OCI-LY3 (cell line): ENCODE results near the gene ATP2A2.

Source experiments
- H2AFZ ChIP-seq: fragments of 200-600, 300-600 bp; shearing (Covaris generic); 2 replicates; pipeline ENCODE4 v1.6.0; 2014; ENCODE audit warnings: antibody characterized with exemption, low read depth, low read length
- H3K27ac ChIP-seq: fragments of 200-600, 300-600 bp; sonication (generic); 2 replicates; pipeline ENCODE4 v1.5.1; 2014; ENCODE audit warnings: mild to moderate bottlenecking, low read length, moderate library complexity, mixed read lengths
- H3K27me3 ChIP-seq: fragments of 200-600, 300-600 bp; sonication (generic); 2 replicates; pipeline ENCODE4 v1.6.1; 2014; ENCODE audit warnings: low read depth, low read length, mixed read lengths
- H3K36me3 ChIP-seq: fragments of 200-600, 300-600 bp; sonication (generic); replicated peaks from 2 replicates; pipeline ENCODE3; 2014; ENCODE audit warnings: low read depth, low read length, mixed read lengths
- H3K4me1 ChIP-seq: fragments of 300-600, 200-600 bp; sonication (generic); 2 replicates; pipeline ENCODE4 v1.6.1; 2014; ENCODE audit warnings: low read length, mixed read lengths
- H3K4me2 ChIP-seq: fragments of 200-600, 300-600 bp; sonication (generic); 2 replicates; pipeline ENCODE4 v1.6.1; 2014; ENCODE audit warnings: low read length, mixed read lengths
- H3K4me3 ChIP-seq: fragments of 300-600, 200-600 bp; sonication (generic); 2 replicates; pipeline ENCODE4 v1.5.1; 2014; ENCODE audit warnings: antibody characterized with exemption, mild to moderate bottlenecking, low read length, moderate library complexity
- H3K79me2 ChIP-seq: fragments of 300-600, 200-600 bp; shearing (Covaris generic); 2 replicates; pipeline ENCODE4 v1.6.1; 2014; ENCODE audit warnings: mild to moderate bottlenecking, low read length, mixed read lengths
- H3K9ac ChIP-seq: fragments of 300-600, 200-600 bp; shearing (Covaris generic); 2 replicates; pipeline ENCODE4 v1.6.0; 2014; ENCODE audit warnings: mild to moderate bottlenecking, low read length, moderate library complexity
- H3K9me3 ChIP-seq: fragments of 200-600, 300-600 bp; shearing (Covaris generic); 2 replicates; pipeline ENCODE4 v1.6.1; 2014; ENCODE audit warnings: low read length, mixed read lengths; ENCODE audit not compliant: insufficient read depth
- H4K20me1 ChIP-seq: fragments of 200-600, 300-600 bp; sonication (generic); 2 replicates; pipeline ENCODE4 v1.6.1; 2016; ENCODE audit warnings: low read length, mixed read lengths; ENCODE audit not compliant: insufficient read depth
- EZH2phosphoT487 ChIP-seq: fragments of 200-600 bp; shearing (Covaris generic); IDR thresholded peaks from 2 replicates; pipeline ENCODE4 v1.6.1; 2018; ENCODE audit warnings: antibody characterized with exemption, mixed run types, low read depth
- TF ChIP-seq, protein P1 (sequence below): fragments of 200-600, 300-600 bp; sonication (generic); IDR thresholded peaks from 2 replicates; pipeline ENCODE4 v1.5.1; 2014; ENCODE audit warnings: antibody characterized with exemption, low read length, low read depth

Gene ATP2A2

DNA sequence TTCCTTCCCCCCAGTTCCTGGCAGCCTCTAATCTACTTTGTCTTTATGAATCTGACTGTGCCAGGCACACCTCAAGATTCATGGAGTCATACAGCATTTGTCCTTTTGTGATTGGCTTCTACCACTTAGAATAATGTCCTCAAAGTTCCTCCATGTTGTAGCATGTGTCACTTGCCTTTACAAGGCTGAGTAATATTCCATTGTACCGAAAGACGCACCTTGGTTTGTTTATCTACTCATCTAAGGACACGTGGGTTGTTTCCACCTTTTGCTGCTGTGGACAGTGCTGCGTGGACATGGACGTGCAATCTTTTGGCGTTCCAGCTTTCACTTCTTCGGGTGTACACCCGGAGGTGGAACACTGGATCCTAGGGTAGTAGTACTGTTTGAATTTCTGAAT lies 88.9 kb downstream of the ATP2A2 start:
- Histone ChIP-seq H4K20me1 (no peaks in the 10 kb centered on the region), H3K4me2 (no peak overlapping the region), H2AFZ (no peak overlapping the region), H3K36me3 (peaks cover 32% of the 10 kb centered on the region), H3K4me3 (no peak overlapping the region), H3K27ac (no peak overlapping the region), H3K9ac (no peak overlapping the region), H3K79me2 (no peaks in the 10 kb centered on the region), H3K4me1 (peaks cover 52% of the 10 kb centered on the region), H3K27me3 (no peaks in the 10 kb centered on the region), H3K9me3 (no peaks in the 10 kb centered on the region)
- TF ChIP-seq EZH2phosphoT487: no peak
- TF ChIP-seq, protein P1, sequence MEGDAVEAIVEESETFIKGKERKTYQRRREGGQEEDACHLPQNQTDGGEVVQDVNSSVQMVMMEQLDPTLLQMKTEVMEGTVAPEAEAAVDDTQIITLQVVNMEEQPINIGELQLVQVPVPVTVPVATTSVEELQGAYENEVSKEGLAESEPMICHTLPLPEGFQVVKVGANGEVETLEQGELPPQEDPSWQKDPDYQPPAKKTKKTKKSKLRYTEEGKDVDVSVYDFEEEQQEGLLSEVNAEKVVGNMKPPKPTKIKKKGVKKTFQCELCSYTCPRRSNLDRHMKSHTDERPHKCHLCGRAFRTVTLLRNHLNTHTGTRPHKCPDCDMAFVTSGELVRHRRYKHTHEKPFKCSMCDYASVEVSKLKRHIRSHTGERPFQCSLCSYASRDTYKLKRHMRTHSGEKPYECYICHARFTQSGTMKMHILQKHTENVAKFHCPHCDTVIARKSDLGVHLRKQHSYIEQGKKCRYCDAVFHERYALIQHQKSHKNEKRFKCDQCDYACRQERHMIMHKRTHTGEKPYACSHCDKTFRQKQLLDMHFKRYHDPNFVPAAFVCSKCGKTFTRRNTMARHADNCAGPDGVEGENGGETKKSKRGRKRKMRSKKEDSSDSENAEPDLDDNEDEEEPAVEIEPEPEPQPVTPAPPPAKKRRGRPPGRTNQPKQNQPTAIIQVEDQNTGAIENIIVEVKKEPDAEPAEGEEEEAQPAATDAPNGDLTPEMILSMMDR: no peak

DNA sequence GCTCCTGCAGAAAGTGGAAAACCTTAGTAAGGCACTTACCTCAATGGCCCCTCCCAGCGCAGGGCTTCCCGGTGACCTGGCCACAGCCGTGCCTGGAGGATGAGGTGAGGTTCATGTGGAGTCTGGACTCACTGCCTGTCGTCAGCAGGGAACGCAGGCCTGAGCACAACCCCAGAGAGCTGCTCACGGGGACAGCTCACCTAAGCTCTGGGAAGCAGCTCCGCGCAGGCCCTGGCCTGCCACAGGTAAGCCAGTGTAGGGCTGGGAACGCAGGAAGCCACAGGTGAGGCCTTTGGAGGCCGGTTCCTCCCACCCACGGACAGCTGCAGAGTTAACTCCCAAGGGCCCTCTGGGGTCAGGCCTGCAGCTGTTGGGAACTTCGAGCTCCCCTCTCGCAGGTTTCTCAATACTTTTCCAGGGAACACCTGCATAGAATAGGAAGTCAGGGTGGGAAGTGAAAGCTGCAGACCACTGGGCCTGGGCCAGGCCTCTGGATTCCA lies 89.7 kb downstream of the ATP2A2 start:
- Histone ChIP-seq H4K20me1 (no peaks in the 10 kb centered on the region), H3K9me3 (no peaks in the 10 kb centered on the region), H2AFZ (no peak overlapping the region), H3K4me2 (peak overlapping the region; percentile 55), H3K27me3 (no peaks in the 10 kb centered on the region), H3K79me2 (no peaks in the 10 kb centered on the region), H3K36me3 (peaks cover 40% of the 10 kb centered on the region), H3K27ac (peak overlapping the region; percentile 56), H3K4me1 (peaks cover 52% of the 10 kb centered on the region), H3K4me3 (no peak overlapping the region), H3K9ac (peak overlapping the region; percentile 22; the same call in 1 of the 2 replicates)
- TF ChIP-seq, protein P1: no peak
- TF ChIP-seq EZH2phosphoT487: no peak

DNA sequence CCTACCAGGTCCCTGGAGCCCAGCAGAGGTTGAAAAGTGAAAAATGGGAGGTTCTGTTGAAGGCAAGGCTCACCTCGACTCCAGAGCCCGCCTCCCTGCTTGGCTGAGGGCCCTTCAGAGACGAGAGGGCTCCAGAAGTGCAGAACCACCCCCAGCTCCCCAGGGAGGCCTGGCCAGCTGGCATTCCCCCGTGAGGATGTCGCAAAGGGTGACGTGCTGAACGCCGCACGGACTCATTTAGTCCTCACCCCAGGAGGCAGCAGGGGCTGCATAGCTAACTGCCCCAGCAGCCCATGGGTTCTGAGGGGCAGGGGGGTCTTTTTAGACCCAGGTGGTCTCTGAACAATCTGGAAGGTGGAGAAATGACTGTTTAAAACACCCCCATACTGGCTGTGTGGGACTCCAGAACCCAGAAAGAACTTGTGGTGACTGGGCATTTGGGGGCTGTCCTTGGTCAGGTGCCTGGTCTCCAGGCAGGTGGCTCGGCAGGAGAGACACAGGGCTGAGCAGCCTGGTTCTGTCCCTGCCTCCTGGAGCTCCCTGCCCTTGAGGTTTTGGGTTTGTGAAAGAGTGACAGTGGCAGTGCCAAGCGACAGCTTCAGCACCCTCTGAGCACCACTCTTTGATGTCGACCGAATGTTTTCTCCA lies 90.5 kb downstream of the ATP2A2 start:
- TF ChIP-seq, protein P1: no peak
- no peak for TF ChIP-seq EZH2phosphoT487
- peaks cover 44% of the 10 kb centered on the region for H3K36me3 ChIP-seq
- no peak overlapping the region for H2AFZ ChIP-seq
- H4K20me1 ChIP-seq: no peaks in the 10 kb centered on the region
- H3K4me1 ChIP-seq: peaks cover 50% of the 10 kb centered on the region
- H3K9ac ChIP-seq: peak overlapping the region; percentile 22; the same call in 1 of the 2 replicates
- H3K27ac ChIP-seq: peak overlapping the region; percentile 56
- H3K79me2 ChIP-seq: no peaks in the 10 kb centered on the region
- H3K9me3 ChIP-seq: no peaks in the 10 kb centered on the region
- peak overlapping the region; percentile 55 for H3K4me2 ChIP-seq
- H3K27me3 ChIP-seq: no peaks in the 10 kb centered on the region
- no peak overlapping the region for H3K4me3 ChIP-seq

GRCh38 chr12:110372056-110372425 lies 91.0 kb downstream of the ATP2A2 start:
- H4K20me1 ChIP-seq: no peaks in the 10 kb centered on the region
- no peaks in the 10 kb centered on the region for H3K79me2 ChIP-seq
- TF ChIP-seq, protein P1: no peak
- no peak for TF ChIP-seq EZH2phosphoT487
- no peak overlapping the region for H2AFZ ChIP-seq
- peak overlapping the region; percentile 16; the same call in 1 of the 2 replicates for H3K9ac ChIP-seq
- H3K4me2 ChIP-seq: no peak overlapping the region
- peaks cover 44% of the 10 kb centered on the region for H3K36me3 ChIP-seq
- peaks cover 45% of the 10 kb centered on the region for H3K4me1 ChIP-seq
- H3K9me3 ChIP-seq: no peaks in the 10 kb centered on the region
- H3K27ac ChIP-seq: peak overlapping the region; percentile 56; the same call in 1 of the 2 replicates
- no peaks in the 10 kb centered on the region for H3K27me3 ChIP-seq
- no peak overlapping the region for H3K4me3 ChIP-seq
